EH (cell line): ENCODE measurements around the gene CLEC2D.
"Not testable (repeated sequence)": the region's sequence is repeated elsewhere in the genome, so short reads cannot be mapped to it uniquely, and the experiment has no call there.

Experiments used
- DNase-seq: peaks from one replicate; pipeline ENCODE4 v3.0.0-alpha.2; 2015; ENCODE audit warnings: low read depth

CLEC2D gene

DNA sequence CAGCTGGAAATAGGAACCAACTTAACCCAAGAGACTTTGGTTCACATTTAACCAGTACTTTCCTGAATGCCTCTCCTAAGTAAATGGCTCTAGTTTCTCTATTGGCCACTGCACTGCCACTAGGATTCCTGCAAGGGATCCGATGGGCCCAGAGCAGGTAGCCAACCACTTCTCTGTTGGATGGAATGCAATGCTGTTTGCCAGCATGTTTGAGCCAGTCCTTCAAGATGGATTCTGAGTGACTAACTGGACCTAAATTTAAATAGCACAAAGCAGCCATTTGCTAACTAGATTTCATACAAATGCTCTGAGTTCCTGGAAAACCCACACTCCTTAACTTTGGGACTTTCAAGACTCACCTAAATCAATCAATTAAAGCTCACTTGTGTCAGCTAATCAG lies 9.5 kb upstream of the CLEC2D start:
- DNase-seq, result no peak

DNA sequence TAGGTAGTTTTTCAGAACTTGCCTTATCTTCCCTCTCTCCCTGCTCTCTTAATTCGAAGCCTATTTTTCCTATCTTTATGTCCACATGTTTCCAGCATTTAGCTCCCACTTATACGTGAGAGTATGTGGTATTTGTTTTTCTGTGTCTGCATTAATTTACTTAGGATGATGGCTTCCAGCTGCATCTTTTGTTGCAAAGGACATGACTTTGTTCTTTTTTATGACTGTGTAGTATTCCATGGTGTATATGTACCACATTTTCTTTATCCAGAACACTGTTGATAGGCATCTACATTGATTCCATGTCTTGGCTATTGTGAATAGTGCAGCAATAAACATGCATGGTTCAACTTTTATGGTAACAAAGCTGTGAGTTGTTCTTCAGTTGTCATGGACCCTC lies 7.8 kb upstream of the CLEC2D start:
- no peak for DNase-seq

DNA sequence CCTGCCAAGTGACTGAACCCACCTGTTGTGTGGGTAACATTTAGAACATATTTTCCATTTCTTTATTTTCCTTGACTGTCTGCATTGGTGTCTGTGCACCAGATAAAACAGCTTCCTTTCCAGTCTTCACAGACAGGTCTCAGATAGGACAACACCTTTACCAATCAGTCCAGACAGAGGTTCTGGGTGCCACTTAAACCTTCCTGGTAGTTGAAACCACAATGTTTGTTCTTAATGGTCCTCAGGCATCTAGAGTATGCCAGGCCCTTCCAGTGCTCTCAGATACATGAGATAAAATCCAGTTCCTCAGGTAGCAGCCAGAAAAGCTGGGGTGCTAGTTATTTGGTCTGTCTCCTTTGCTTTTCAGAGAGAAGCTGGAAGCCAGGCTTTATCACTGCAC lies 7.0 kb upstream of the CLEC2D start:
- no peak for DNase-seq

DNA sequence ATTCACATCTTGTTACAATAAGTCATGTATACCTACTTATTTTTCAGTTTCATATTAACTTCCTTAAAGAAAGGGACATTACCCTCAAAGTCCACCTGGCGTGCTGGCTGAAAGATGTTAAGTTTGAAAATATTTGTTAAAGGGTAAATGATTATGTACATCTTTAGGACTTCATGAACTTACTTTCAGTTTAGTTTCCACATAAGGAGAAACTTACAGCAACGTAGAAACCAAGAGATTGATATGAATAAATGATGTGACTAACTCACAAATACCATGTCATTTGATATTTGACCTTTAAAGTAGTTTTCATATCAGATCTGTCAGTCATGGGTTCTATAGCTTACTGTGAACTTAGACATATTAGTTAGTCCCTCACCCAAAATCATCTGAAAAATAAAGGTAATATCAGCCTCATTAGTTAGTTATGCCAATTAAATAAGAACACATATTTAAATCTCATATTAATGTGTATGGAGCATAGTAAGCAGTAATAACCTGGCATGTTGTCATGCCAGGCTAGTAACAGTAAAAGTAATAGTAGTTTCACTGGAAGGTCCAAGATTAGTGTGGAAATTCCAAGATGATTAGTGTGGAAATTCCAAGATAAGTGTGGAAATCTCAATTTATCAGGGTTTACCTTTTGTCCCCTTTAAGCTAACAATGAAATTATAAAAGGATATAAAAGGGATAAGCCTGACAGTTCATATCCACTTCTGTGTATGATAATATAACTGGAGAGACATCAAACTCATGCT lies 1.9 kb upstream of the CLEC2D start:
- DNase-seq, result no peak

GRCh38 chr12:9668161-9669018 lies 1.1 kb upstream of the CLEC2D start:
- peak; percentile 50 for DNase-seq

GRCh38 chr12:9669019-9669326 lies 540 bp upstream of the CLEC2D start:
- no peak for DNase-seq

- DNase-seq, result not testable (repeated sequence)
These were observed 2.8 kb downstream of the CLEC2D start for GRCh38 chr12:9672340-9672739.

- peak; percentile 95 for DNase-seq
These were observed 4.1 kb downstream of the CLEC2D start for GRCh38 chr12:9673404-9674225.

DNA sequence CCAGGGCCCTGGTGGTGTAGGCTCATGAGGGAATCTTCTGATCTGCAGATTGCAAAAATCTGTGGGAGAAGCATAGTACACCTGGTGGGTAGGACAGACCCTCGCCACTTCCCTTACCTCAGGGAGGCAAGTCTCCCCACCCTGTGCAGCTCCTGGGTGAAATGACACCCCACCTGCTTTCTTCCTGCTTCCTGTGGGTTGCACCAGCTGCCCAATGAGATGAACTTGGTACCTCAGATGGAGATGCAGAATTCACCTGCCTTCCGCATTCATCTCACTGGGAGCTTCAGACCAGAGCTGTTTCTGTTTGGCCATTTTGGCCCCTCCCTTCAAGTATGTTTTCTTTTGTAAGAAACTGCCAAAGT lies 4.7 kb downstream of the CLEC2D start:
- no peak for DNase-seq

- DNase-seq, result not testable (repeated sequence)
These were observed 13.0 kb downstream of the CLEC2D start for GRCh38 chr12:9682508-9682907.

- not testable (repeated sequence) for DNase-seq
These were observed 13.4 kb downstream of the CLEC2D start for GRCh38 chr12:9682949-9683348.

GRCh38 chr12:9685366-9685765 lies 15.9 kb downstream of the CLEC2D start:
- DNase-seq, result not testable (repeated sequence)

DNA sequence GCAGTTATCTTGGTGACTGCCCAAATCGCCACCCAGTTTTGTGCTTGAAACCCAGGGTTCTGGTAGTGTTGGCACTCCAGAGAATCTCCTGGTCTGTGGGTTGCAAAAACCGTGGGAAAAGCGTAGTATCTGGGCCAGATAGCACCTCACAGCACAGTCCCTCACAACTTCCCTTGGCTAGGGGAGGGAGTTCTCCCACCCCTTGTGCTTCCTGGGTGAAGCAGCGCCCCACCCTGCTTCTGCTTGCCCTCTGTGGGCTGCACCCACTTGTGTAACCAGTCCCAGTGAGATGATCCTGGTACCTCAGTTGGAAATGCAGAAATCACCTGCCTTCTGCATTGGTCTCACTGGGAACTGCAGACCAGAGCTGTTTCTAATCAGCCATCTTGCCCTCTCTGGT lies 16.4 kb downstream of the CLEC2D start:
- no peak for DNase-seq

GRCh38 chr12:9687228-9687627 lies 17.7 kb downstream of the CLEC2D start:
- DNase-seq, result peak; percentile 18

- no peak for DNase-seq
These were observed 23.4 kb downstream of the CLEC2D start for GRCh38 chr12:9692909-9693308.

GRCh38 chr12:9694241-9694640 lies 24.7 kb downstream of the CLEC2D start:
- DNase-seq, result no peak

- DNase-seq, result not testable (repeated sequence)
These were observed 25.6 kb downstream of the CLEC2D start for GRCh38 chr12:9695150-9695549.

DNA sequence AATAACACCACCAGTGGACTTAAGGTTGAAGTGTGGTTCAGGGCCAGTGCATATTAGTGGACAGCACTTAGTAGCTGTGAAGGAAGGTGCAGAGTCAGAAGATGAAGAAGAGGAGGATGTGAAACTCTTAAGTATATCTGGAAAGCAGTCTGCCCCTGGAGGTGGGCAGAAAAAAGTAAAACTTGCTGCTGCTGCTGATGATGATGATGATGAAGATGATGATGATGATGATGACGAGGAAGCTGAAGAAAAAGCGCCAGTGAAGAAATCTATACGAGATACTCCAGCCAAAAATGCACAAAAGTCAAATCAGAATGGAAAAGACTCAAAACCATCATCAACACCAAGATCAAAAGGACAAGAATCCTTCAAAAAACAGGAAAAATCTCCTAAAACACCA lies 26.1 kb downstream of the CLEC2D start:
- not testable (repeated sequence) for DNase-seq

DNA sequence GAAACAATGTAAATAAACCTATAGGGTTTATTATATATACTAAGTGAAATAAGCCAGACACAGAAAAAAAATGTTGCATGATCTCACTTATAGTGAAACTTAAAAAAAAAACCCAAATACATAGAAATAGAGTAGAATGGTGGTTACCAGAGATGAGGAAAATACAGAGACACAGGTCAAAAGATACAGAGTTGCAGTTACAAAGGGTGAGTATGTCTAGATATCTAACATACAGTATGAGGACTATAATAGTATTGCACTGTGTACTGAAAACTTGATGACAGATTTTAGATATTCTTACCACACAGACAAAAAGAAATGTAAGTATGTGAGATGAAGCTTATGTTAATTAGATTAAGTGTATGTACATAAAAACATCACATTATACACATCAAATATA lies 28.1 kb downstream of the CLEC2D start:
- no peak for DNase-seq

DNA sequence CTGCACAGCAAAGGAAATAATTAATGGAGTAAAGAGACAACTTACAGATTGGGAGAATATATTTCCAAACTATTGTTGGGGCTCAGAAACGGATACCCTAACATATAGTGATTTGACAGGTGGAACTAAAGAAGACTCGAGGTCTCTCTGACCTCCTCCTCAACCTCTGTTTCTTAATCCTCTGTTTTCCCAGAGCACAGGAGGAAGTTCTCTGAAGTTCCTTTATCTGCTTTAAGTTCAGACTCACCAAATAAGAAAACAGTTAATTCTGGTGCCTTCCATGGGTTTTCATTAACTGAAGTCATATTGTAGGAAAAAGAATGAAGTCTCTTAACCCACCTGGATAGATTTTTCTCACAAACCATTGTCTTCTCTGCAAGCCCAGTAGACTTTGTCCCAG lies 29.2 kb downstream of the CLEC2D start:
- no peak for DNase-seq

GRCh38 chr12:9699269-9699897 lies 29.9 kb downstream of the CLEC2D start:
- no peak for DNase-seq

- DNase-seq, result peak; percentile 24
These were observed 30.5 kb downstream of the CLEC2D start for GRCh38 chr12:9699898-9700605.
